Thyroid gland (tissue), 4 donors: ENCODE measurements around the gene GPC6. TPM values are rescaled to one million over a fixed set of nuclear protein-coding genes. Genes with fewer than 3 reads are reported as not detected.

Experiments used
- DNase-seq, 2 donors: peaks; one replicate each; pipeline ENCODE4 v3.0.0-alpha.2; 2019
- H3K27ac ChIP-seq, 3 donors: fragments of 200-600 bp; sonication (generic); 1 replicate in 2 of 3; 2 replicates in 1 of 3; pipeline ENCODE4 v1.5.1; 2016 to 2019; ENCODE audit warnings: mild to moderate bottlenecking in 1 of 3, moderate library complexity in 1 of 3
- H3K27me3 ChIP-seq: fragments of 200-600 bp; sonication (generic); one replicate; pipeline ENCODE4 v1.5.1; 2019
- H3K36me3 ChIP-seq, 2 donors: fragments of 200-600 bp; sonication (generic); one replicate each; pipeline ENCODE4 v1.5.1; 2016 to 2019
- H3K4me1 ChIP-seq, 2 donors: fragments of 200-600 bp; sonication (generic); one replicate each; pipeline ENCODE4 v1.5.1; 2017 to 2019
- H3K4me3 ChIP-seq, 3 donors: fragments of 200-600 bp; sonication (generic); replicated peaks in 1 of 3; 1 replicate in 2 of 3; 2 replicates in 1 of 3; pipeline ENCODE4 v1.5.1; 2016; ENCODE audit warnings: mild to moderate bottlenecking in 1 of 3
- H3K9me3 ChIP-seq: fragments of 200-600 bp; sonication (generic); one replicate; pipeline ENCODE4 v1.5.1; 2017
- CTCF ChIP-seq, 6 experiments: fragments of 200-600 bp in 3 of 6; fragments of 450-650 bp in 3 of 6; sonication (generic) in 3 of 6; IDR thresholded peaks; one replicate each; pipeline ENCODE4 v1.5.1; 2016 to 2019; ENCODE audit warnings: antibody characterized with exemption in 6 of 6, mild to moderate bottlenecking in 2 of 6, inconsistent platforms in 1 of 6, moderate library complexity in 1 of 6
- POLR2A ChIP-seq, 2 donors: fragments of 450-650 bp; IDR thresholded peaks; one replicate each; pipeline ENCODE4 v1.6.1; 2017; ENCODE audit warnings: antibody characterized with exemption in 2 of 2, mild to moderate bottlenecking in 2 of 2, moderate library complexity in 1 of 2
- WGBS, 2 donors: methylation state at CpG; one replicate each; pipeline ENCODE4 v1.1.5; 2017; 5-methylcytosine and 5-hydroxymethylcytosine counted together
- intact Hi-C: fragments of 100-400 bp; cut with DNase I; formaldehyde crosslinking; loops from one replicate; pipeline ENCODE4 v1.15.1; 2023
- total RNA-seq, 4 donors: library from RNA; depleted of rRNA; stranded (reverse); fragments of >200 nt; gene quantifications; one replicate each; pipeline ENCODE4 v1.2.3, GENCODE V29; 2016

GPC6 gene
- total RNA-seq, 4 donors from 2014 or later, result 2.8 to 13.4 (median 7.5) TPM

- intact Hi-C loops, result no loop called here
- TF ChIP-seq CTCF (IDR thresholded peaks at IDR 0.05) (no peak), POLR2A (IDR thresholded peaks at IDR 0.05) (no peak)
- Histone ChIP-seq H3K4me1 (no peaks in the 10 kb centered on the region), H3K4me3 (no peak overlapping the region), H3K27ac (no peak overlapping the region), H3K27me3 (no peaks in the 10 kb centered on the region), H3K9me3 (no peaks in the 10 kb centered on the region), H3K36me3 (no peaks in the 10 kb centered on the region)
- 94% methylated on average over 14 of the region's 14 CpGs for WGBS, 2 donors
- DNase-seq, result no peak
Observed at GRCh38 chr13:94030415-94031119, 804.0 kb downstream of the GPC6 start.

DNA sequence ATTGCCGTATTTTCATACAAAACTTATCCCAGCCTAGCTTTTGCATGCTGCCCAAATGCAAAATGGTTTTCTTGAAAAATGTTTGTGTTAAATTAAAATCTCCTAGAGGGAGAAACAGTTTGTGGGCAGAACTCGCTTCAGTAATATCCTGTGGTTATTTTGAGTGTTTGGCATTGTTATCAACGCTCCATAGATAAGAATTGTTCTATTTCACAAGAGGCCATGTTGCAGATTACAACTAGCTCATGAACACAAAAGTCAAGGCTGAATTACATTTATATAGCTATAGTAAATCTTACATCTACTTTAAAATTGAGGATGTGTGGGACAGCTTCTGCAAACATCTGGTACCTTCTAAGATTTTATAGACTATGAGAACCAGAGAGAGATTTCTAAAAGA is 805.0 kb downstream of the GPC6 start:
- Histone ChIP-seq H3K9me3 (no peaks in the 10 kb centered on the region), H3K27ac (no peak overlapping the region), H3K4me3 (no peak overlapping the region), H3K4me1 (no peaks in the 10 kb centered on the region), H3K27me3 (no peaks in the 10 kb centered on the region), H3K36me3 (no peaks in the 10 kb centered on the region)
- DNase-seq, result no peak
- intact Hi-C loops, result no loop called here
- TF ChIP-seq CTCF (IDR thresholded peaks at IDR 0.05), result no peak
- TF ChIP-seq POLR2A (IDR thresholded peaks at IDR 0.05), result no peak
- WGBS, 2 donors, result 87 to 91% methylated on average over 3 of the region's 3 CpGs

- H3K27ac ChIP-seq, result no peak overlapping the region
- H3K4me3 ChIP-seq, result no peak overlapping the region
- WGBS, 2 donors, result 76 to 77% methylated on average over 1 of the region's 1 CpG
- no peaks in the 10 kb centered on the region for H3K9me3 ChIP-seq
- intact Hi-C loops, result no loop called here
- TF ChIP-seq CTCF (IDR thresholded peaks at IDR 0.05), result no peak
- no peak for TF ChIP-seq POLR2A (IDR thresholded peaks at IDR 0.05)
- no peaks in the 10 kb centered on the region for H3K36me3 ChIP-seq
- H3K27me3 ChIP-seq, result no peaks in the 10 kb centered on the region
- H3K4me1 ChIP-seq, result no peaks in the 10 kb centered on the region
- DNase-seq, result no peak
Observed at GRCh38 chr13:94033098-94033497, 806.5 kb downstream of the GPC6 start.

DNA sequence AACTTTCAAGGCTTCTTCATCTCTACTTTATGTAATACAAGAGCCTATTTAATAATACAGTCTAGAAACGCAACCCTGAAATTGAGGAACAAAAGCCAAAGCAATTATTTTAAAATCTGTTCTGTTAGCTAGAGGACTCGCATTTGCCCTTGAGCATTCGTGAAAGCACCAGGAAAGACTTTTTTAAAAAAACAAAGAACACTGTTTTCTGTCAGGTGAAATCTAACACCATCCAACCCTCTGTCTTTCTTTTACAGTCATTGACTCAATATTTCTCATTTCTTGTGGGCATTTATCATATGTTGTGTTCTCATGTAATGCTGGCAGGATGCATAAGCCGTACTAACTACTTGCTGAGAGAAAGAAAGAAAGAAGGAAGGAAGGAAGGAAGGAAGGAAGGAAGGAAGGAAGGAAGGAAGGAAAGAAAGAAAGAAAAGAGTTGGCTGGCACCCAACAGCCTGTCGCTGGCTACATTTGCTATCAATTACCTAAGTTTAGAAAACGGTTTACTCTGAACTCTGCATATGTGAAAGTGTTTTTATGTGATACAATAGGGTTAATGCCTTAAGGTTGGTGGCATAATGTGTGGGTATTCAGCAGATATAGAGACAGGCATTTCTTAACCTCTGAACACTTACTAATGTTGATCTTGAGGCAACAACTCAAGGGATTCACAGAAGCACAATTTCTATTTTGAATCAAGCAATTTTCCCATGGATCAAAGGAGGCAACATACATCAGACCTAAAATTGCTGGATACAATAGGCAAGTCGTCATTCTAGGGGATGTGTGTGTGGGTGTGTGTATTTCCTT is 807.4 kb downstream of the GPC6 start:
- TF ChIP-seq CTCF (IDR thresholded peaks at IDR 0.05), result no peak
- no peak for TF ChIP-seq POLR2A (IDR thresholded peaks at IDR 0.05)
- no peaks in the 10 kb centered on the region for H3K27me3 ChIP-seq
- no peaks in the 10 kb centered on the region for H3K4me1 ChIP-seq
- intact Hi-C loops, result no loop called here
- no peak overlapping the region for H3K27ac ChIP-seq
- no peaks in the 10 kb centered on the region for H3K36me3 ChIP-seq
- H3K9me3 ChIP-seq, result no peaks in the 10 kb centered on the region
- DNase-seq, result no peak
- 49 to 54% methylated on average over 7 of the region's 7 CpGs for WGBS, 2 donors
- H3K4me3 ChIP-seq, result no peak overlapping the region

DNA sequence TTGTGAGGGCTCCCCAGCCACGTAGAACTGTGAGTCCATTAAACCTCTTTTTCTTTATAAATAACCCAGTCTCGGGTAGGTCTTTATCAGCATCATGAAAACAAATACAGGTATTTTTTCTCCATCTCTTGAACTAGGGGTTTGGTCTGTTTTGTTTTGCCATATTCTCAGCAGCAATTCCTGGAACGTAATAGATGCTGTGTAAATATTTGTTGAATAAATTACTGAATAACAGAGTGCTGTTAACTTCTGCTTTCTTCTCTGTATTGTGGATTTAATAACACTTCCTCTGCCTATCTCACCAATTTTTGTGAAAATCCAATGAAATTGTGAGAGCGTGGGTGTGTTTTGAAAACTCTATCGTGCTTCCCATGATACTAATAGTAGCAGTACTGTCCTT is 823.4 kb downstream of the GPC6 start:
- 88 to 94% methylated on average over 5 of the region's 5 CpGs for WGBS, 2 donors
- Histone ChIP-seq H3K4me1 (no peaks in the 10 kb centered on the region), H3K36me3 (no peaks in the 10 kb centered on the region), H3K27ac (no peak overlapping the region), H3K4me3 (no peak overlapping the region), H3K27me3 (no peaks in the 10 kb centered on the region), H3K9me3 (no peaks in the 10 kb centered on the region)
- intact Hi-C loops, result no loop called here
- no peak for DNase-seq
- TF ChIP-seq CTCF (IDR thresholded peaks at IDR 0.05) (no peak), POLR2A (IDR thresholded peaks at IDR 0.05) (no peak)
